Bone marrow (tissue), 2 donors: ENCODE data around the gene SCTR.

Experiments
- DNase-seq, 2 donors: peaks; one replicate each; lab custom pipeline; 2025; lab: John Stamatoyannopoulos, UW

The SCTR gene

GRCh38 chr2:119523952-119524694 is at the start of gene SCTR:
TSS of gene SCTR (minus strand) at chr2:119524483. CDS start at chr2:119524226, 257 bp downstream.
- DNase-seq = no peak

DNA sequence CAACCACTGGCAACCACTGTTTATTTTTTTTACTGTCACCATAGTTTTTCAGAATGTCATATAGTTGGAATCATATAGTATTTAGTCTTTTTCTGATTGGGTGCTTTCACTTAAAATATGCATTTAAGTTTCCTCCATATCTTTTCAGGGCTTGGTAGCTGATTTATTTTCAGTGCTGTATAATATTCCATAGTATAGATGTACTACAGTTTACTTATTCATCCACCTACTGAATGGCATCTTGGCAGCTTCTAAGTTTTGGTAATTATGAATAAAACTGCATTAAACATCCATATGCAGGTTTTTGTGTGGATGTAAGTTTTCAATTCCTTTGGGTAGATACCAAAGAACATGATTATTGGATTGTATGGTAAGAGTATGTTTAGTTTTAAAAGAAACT is 43.0 kb upstream of the SCTR start:
- no peak for DNase-seq

DNA sequence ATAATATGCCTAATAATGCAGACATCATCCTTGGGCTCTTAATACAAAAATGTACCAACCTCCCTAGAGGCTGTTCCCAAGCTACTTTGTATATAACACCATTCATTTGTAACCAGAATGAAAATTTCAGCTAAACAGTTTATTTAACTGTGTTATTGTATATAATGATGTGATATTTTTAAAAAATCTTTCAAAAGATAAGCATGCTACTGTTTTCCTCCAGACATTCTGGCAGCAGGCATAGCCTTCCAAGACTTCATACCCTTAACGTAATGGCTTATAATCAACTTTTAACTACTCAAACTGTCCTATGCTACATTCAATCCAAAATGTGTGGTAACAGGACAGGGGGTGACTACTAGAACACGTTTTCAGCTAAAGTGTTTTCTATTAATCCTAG is 41.2 kb upstream of the SCTR start:
- DNase-seq = no peak

DNA sequence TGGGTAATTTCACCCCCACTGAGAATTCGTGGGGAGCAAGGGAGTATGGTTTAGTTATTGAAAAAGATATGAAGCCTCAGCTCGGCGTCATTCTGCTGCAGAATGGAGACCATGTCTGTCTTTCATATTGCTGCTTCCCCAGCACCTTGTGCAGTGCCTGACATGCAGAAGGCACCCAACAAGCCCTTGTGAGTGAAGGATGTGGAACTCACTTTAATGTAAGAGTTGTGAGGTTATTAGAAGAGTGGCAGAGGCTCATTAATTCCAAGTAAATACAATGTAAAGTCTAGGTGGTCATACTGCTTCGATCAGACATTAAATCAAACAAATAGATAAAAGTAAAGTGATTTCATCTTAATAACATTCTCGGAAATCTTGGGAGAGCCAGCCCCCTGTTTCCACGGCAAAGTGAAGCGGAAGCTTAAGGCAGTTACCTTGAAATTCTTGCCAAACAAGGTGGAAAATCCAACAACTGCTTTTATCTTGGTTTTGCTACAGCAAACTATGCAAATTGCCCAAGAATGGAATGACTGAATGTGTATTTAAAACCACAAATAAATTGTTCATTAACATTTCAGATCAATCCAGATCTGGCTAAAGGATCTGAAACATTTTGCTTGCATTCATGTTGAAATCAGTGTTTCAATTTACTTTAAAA is 29.5 kb upstream of the SCTR start:
- DNase-seq = no peak

- DNase-seq = no peak
These were observed 28.6 kb upstream of the SCTR start for GRCh38 chr2:119552902-119553301.

- no peak for DNase-seq
These were observed 26.6 kb upstream of the SCTR start for GRCh38 chr2:119550856-119551255.

DNA sequence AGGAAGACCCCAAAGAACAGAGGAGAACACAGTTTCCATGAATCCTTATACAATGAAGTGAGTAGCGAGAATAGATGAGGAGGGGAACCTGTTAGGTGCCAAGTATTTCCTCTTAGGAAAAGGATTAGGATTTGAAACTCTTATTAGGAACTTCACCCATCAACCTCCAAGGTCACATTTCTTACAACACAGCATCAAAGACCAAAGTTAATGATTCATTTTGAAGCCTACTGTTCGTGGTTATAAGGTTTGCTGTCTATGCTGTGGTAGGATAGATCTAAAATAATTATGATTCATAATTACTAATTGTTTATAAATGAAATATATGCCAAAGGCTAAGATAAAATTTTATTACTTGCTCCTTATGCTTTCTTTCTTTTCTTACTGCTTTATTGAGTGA is 26.1 kb upstream of the SCTR start:
- no peak for DNase-seq

DNA sequence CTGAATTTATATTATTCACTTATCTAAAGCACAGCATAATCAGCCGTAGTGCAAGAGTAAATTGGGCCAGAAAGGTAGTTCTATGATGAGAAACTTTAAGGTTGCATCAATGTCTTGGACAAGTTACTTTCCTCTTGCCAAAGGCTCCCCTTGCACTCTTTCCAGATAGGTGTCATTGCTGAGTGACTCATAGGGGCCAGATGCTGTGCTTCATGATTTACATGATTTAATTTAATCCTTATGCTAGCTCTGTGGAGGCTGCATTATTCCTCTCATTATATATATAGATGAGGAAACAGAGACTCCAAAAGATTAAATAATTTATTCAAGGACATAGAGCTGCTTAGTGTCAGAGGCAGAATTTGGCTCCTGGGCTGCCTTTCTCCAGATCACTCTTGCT is 25.0 kb upstream of the SCTR start:
- no peak for DNase-seq

DNA sequence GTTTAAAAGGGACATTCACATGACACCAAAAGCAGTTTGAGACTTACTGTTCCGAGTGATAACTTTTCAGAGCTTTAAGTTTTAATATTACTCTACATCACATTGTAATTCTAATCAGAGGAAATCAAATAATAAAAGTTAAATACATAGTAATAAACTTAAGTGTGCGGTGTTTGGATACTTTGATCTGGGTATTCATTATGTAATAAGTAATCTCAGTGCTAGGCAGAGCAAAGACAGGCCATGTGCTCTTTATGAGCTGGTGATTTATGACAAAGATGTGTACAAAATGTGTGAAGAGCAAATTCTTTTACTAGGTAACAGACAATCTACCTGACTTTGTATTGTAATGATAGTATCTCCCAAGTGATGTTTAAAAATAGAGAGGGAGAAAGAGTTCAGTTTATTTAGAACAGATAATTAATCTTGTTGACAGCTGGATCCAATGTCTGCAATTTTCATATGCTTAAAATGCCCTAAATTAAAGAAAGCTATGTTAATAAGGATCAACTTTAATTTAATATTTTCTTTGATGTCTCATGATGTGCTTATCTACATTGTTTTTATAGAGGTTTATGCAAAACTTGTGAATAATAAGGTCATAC is 24.3 kb upstream of the SCTR start:
- no peak for DNase-seq

- DNase-seq = no peak
These were observed 22.1 kb upstream of the SCTR start for GRCh38 chr2:119546447-119546767.

- DNase-seq = no peak
These were observed 21.6 kb upstream of the SCTR start for GRCh38 chr2:119545754-119546446.

DNA sequence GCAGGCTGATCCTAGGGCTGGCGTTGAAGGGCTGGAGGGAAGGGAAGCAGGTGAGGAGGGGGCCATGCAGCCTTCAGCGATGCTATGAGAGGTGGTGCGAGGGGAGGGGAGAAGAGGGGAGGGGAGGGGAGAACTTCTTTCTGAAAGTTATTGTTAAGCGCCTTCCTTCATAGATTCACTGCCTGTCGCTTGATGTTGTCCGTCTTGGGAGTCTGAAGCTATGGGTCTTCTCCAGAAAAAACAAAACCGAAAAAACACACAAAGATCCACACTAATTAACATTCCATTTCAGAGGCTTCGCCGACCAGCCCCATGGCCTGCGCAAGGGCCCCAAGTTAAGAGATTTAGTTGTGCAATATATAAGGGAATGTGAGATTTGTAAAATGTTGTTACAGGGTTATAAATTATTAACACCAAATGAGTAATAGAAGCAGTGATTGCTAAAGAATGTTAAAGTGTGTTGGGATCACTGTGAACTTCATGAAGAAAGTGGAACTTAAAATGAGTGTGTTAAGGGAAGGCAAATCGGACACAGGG is 20.7 kb upstream of the SCTR start:
- DNase-seq = no peak

- peak in 1 of 2 donors; percentile 33 for DNase-seq
These were observed 20.0 kb upstream of the SCTR start, which contains the start of gene CFAP221 for GRCh38 chr2:119544075-119544938. TSS of gene CFAP221 (plus strand) at chr2:119544449. CDS start at chr2:119546132, 1,683 bp downstream.

- DNase-seq = no peak
These were observed 17.2 kb upstream of the SCTR start for GRCh38 chr2:119541476-119541875.

GRCh38 chr2:119537792-119538191 is 13.5 kb upstream of the SCTR start:
- no peak for DNase-seq

GRCh38 chr2:119536707-119537106 is 12.4 kb upstream of the SCTR start:
- DNase-seq = no peak

DNA sequence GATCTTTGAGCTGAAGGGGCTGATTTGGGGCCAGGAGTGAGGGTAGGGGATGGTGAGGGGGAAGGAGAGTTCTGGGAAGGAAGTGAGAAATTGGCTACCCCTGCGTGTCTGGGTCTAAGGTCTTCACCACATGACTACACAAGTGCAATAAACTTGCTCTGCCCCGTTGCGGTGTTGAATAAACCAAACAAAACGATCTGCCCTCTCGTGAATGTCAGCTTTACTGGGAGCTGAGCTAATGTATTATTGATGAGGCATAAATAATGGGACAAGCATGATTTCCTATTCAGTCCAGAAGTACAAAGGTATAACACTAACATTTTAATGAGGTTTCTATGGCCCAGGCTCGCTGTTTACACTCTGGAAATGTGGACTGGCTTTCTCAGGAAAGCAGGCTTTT is 11.9 kb upstream of the SCTR start:
- no peak for DNase-seq

DNA sequence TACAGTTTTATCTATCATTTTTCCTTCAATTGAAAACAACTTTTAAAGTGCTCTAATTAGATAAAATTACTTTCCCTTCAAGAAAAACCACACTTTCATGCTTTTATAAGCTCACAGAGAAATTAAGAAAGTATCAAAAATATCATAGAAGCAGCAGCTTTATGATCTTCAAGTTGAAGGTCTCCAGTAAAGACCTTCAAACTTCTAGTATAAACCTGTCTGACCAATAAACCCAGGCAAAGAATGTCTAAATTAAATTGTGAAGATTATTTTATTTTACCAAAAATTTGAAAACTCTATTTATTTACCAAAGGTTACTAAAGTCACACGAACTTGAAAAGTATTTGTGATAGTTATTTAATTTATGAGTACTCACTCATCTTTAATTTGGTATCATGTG is 9.3 kb upstream of the SCTR start:
- no peak for DNase-seq

- DNase-seq = no peak
These were observed 7.0 kb upstream of the SCTR start for GRCh38 chr2:119531292-119531691.

DNA sequence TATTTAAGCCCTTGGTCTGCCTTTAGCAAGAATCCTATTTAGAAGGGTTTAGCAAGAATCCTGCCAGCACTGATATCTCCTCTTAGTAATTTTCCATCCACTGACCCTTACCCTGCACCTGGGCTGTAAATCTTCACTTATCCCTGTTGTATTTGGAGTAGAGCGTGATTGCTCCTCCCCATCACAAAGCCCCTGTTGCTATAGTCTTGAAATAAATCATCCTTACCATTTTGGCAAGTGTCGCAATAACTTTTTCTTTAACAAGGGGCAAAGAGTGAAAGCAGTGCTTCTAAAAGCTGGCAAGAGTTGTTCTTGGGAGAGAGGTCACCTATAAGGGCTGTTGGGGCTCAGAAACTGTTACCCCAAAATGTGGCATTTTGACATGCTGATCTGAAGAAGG is 3.7 kb upstream of the SCTR start:
- no peak for DNase-seq

- peak in 1 of 2 donors; percentile 64 for DNase-seq
These were observed 1.3 kb upstream of the SCTR start for GRCh38 chr2:119525614-119526013.
